GM19238 (cell line): ENCODE measurements around the gene NFAT5.
A peak's percentile ranks its signal among the peaks of the same experiment; 100 is the strongest.
"Not testable (repeated sequence)": the region's sequence is repeated elsewhere in the genome, so short reads cannot be mapped to it uniquely, and the experiment has no call there.

Experiments used
- DNase-seq: peaks from one replicate; pipeline ENCODE4 v3.0.0; 2011; ENCODE audit warnings: low spot score; ENCODE audit not compliant: insufficient read length

Gene NFAT5

DNA sequence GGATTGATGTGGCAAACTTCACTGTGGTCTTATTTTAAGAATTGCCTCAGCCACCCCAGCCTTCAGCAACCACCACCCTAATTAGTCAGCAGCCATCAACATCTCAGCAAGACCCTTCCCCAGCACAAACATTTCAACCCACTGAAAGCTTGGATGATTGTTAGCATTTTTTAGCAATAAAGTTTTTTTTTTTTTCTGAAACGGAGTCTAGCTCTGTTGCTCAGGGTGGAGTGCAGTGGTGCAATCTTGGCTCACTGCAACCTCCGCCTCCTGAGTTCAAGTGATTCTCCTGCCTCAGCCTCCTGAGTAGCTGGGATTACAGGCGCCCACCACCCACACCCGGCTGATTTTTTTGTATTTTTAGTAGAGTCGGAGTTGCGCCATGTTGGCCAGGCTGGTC is 19.1 kb upstream of the NFAT5 start:
- not testable (repeated sequence) for DNase-seq

GRCh38 chr16:69553332-69553731 is 12.4 kb upstream of the NFAT5 start:
- no peak for DNase-seq

GRCh38 chr16:69554495-69554894 is 11.3 kb upstream of the NFAT5 start:
- no peak for DNase-seq

- no peak for DNase-seq
Observed at GRCh38 chr16:69555437-69555836, 10.3 kb upstream of the NFAT5 start.

DNA sequence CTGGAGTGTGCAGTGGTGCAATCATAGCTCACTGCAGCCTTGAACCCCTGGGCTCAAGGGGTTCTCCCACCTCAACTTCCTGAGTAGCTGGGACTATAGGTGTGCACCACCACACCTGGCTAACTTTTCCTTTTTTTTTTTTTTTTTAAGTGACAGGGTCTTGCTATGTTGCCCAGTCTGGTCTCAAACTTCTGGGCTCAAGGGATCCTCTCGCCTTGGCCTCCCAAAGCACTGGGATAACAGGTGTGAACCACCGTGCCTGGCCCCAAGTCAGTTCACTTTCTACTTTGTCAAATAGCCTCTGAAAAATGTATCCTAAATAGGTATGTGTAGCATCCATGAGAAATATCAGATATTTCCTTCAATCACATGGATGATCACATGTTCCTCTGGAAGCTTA is 9.9 kb upstream of the NFAT5 start:
- no peak for DNase-seq

- no peak for DNase-seq
Observed at GRCh38 chr16:69559164-69559563, 6.6 kb upstream of the NFAT5 start.

- DNase-seq: not testable (repeated sequence)
Observed at GRCh38 chr16:69561367-69561766, 4.4 kb upstream of the NFAT5 start.

- no peak for DNase-seq
Observed at GRCh38 chr16:69561901-69562300, 3.9 kb upstream of the NFAT5 start.

- DNase-seq: no peak
Observed at GRCh38 chr16:69562813-69563212, 3.0 kb upstream of the NFAT5 start.

- no peak for DNase-seq
Observed at GRCh38 chr16:69563605-69564580, 1.9 kb upstream of the NFAT5 start.

- no peak for DNase-seq
Observed at GRCh38 chr16:69564845-69565670, 708 bp upstream of the NFAT5 start.

- peak; percentile 35 for DNase-seq
Observed at GRCh38 chr16:69566240-69566980, 644 bp downstream of the NFAT5 start.

- DNase-seq: no peak
Observed at GRCh38 chr16:69566981-69567680, 1.4 kb downstream of the NFAT5 start.

GRCh38 chr16:69568676-69569075 is 2.9 kb downstream of the NFAT5 start:
- no peak for DNase-seq

DNA sequence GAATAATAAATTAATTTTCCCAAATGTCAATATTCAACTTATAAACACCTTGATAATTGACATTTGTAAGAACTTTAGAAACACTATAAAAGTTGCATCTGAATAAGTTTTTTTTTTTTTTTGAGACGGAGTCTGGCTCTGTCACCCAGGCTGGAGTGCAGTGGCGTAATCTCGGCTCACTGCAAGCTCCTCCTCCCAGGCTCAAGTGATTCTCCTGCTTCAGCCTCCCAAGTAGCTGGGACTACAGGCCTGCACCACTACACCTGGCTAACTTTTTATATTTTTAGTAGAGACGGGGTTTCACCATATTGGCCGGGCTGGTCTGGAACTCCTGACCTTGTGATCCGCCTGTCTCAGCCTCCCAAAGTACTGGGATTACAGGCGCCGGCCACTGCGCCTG is 13.0 kb downstream of the NFAT5 start:
- not testable (repeated sequence) for DNase-seq

DNA sequence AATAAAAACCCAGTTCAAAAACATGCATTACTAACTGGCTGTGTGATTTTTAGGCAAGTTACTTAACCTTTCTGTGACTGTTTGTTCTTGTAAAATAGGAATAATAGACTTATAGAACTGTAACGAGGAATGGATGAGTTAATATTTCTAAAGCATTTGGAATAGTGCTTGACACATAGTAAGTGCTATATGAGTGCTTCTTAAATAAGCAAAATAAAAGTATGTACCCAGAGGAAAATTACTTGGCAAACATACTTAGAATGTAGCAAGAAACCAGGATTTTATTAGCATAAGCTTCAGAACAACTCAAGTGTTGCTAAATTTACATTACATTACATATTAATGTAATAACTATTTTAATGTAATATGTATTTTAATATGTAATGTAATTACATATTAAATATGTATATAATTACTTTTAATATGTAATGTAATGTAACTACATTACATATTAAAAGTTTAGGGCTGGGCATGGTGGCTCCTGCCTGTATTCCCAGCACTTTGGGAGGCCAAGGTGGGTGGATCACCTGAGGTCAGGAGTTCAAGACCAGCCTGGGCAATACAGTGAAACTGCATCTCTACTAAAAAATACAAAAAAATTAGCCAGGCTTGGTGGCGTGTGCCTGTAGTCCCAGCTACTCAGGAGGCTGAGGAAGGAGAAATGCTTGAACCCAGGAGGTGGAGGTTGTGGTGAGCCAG is 14.2 kb downstream of the NFAT5 start:
- no peak for DNase-seq

DNA sequence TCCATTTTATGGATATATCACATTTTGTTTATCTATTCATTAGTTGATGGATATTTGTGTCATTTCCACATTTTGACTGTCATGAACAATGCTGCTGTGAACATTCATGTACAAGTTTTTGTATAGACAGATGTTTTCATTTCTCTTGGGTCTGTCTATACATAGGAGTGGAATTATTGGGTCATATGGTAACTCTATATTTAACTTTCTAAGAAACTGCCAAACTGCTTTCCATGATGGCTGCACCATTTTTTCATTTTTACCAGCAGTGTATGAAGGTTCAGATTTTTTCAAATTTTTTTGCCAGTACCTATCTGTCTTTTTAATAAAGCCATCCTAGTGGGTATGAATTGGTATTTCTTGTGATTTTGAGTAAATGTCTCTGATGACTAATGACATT is 15.5 kb downstream of the NFAT5 start:
- DNase-seq: no peak

GRCh38 chr16:69584493-69584892 is 18.7 kb downstream of the NFAT5 start:
- DNase-seq: not testable (repeated sequence)

GRCh38 chr16:69589434-69590269 is 23.9 kb downstream of the NFAT5 start:
- no peak for DNase-seq
